Measurements from ENCODE around the gene MOB1A. TPM values are rescaled to one million over a fixed set of nuclear protein-coding genes. Genes with fewer than 3 reads are reported as not detected.

MOB1A gene
- total RNA-seq, 1 experiment from 2014 or later = 132 TPM

DNA sequence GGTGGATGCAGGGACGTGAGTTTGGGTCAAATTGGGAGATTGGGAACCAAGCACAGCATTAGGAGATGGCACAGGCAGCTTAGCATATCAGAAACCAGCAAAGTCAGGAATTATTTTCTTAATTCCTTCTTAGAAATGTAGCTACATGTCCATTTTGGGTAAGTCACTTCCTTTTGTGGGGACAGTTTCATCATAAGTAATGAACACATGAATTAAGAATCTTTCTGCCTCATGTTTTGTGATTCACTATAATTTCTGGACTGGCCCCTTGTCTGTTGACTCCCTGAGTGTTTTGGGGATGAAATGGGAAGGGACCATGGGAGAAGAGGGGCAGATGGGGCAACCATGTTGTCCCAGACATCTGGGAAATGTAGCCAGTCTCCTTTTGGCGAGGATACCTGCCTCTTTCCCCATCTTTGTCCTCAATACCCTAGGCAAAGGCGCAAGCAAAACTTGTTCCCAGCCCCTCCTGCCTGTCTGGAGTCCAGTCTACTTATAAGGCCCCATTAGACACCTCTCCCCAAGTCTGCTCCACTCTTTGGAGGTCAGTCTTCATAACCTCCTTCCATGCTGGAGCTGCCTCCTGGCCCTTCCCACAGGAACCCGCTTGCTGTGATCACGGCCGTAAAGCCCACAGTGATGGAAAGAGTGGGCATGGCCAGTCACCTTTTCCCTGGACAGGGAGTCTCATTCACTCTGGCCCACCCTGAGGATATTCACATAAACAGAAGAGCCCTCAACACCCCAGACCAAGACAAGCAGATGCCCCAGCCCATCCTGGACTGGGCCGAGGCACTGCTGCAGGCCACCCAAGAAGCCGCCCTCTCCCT, 45.5 kb upstream of the MOB1A start:
- H3K79me2 ChIP-seq (ENCODE audit: insufficient read depth, low read length) = no peaks in the 10 kb centered on the region
- ATAC-seq (0 out of 2 replicates have a peak, but pooled peaks have one; percentile 10), DNase-seq (ENCODE audit: low read depth, low spot score) (no peak)
- no peak overlapping the region for H3K27ac ChIP-seq (ENCODE audit: low read depth, low read length)
- 0 out of 2 replicates have a peak, but pooled peaks cover under 1% of the 10 kb centered on the region for H4K20me1 ChIP-seq (ENCODE audit: insufficient read depth)
- intact Hi-C loops (cut with micrococcal nuclease) = no loop called here
- no peak overlapping the region for H3K4me2 ChIP-seq (ENCODE audit: low read length)
- no peaks in the 10 kb centered on the region for H3K27me3 ChIP-seq (ENCODE audit: insufficient read depth, low read length)
- ChIA-PET POLR2A (no interaction called here), CTCF (no interaction called here), RAD21 (ENCODE audit: low non-redundant PET in 1 of 2, low total read pairs in 2 of 2, uncharacterized antibody in 2 of 2, unreplicated experiment in 2 of 2) (no interaction called here)
- no peaks in the 10 kb centered on the region for H3K9me3 ChIP-seq (ENCODE audit: control insufficient read depth in 1 of 2, insufficient read depth in 1 of 2, low read depth in 1 of 2, low read length in 2 of 2)
- H3K4me1 ChIP-seq (ENCODE audit: control insufficient read depth in 1 of 2, insufficient read depth in 2 of 2, low read length in 2 of 2) = 0 out of 4 replicates have a peak, but pooled peaks cover 0 to 6% of the 10 kb centered on the region in 2 experiments
- no TSS peak for BruUV-seq (replicated peaks)
- peaks cover 3% of the 10 kb centered on the region in 2 experiments; a peak in 2 of 4 replicates for H3K36me3 ChIP-seq (ENCODE audit: control insufficient read depth in 1 of 2, insufficient read depth in 2 of 2, low read length in 2 of 2)
- H2AFZ ChIP-seq (ENCODE audit: low read depth, low read length, poor library complexity, severe bottlenecking) = no peak overlapping the region
- TF ChIP-seq EZH2phosphoT487 (IDR thresholded peaks at IDR 0.05; ENCODE audit: borderline replicate concordance) = no peak
- TF ChIP-seq ELF1 (IDR thresholded peaks at IDR 0.05; ENCODE audit: borderline replicate concordance, low read depth) = no peak
- TF ChIP-seq JUND (IDR thresholded peaks at IDR 0.05) = peak; percentile 5; the same call in 1 of the 2 replicates
- peak; percentile 36 for TF ChIP-seq POLR2AphosphoS5 (IDR thresholded peaks at IDR 0.05; ENCODE audit: low read depth, low read length)
- H3K9ac ChIP-seq (ENCODE audit: low read length) = no peak overlapping the region
- H3K4me3 ChIP-seq (replicated peaks in 1 of 2; ENCODE audit: low read depth in 1 of 2, low read length in 2 of 2) = no peak overlapping the region
- no peaks in the 10 kb centered on the region for H3K9me2 ChIP-seq (ENCODE audit: insufficient read depth)

DNA sequence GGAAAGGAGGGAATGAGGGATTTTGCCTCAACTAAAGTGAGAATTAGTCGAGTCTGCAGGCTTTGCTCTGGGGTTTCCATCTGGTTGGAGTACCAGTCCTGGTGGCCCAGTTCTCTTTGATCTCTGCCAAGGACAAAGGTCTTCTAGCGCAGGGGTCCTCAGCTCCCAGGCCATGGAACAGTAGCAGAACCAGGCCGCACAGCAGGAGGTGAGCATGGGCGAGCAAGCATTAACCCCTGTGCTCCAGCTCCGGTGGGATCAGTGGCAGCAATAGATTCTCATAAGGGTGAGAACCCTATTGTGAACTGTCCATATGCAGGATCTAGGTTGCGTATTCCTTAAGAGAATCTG, 43.6 kb upstream of the MOB1A start:
- Histone ChIP-seq H3K4me2 (ENCODE audit: low read length) (no peak overlapping the region), H3K36me3 (ENCODE audit: control insufficient read depth in 1 of 2, insufficient read depth in 2 of 2, low read length in 2 of 2) (peaks cover 9 to 16% of the 10 kb centered on the region in 2 experiments; a peak in 2 of 4 replicates), H2AFZ (ENCODE audit: low read depth, low read length, poor library complexity, severe bottlenecking) (no peak overlapping the region), H3K27ac (ENCODE audit: low read depth, low read length) (no peak overlapping the region), H3K9me2 (ENCODE audit: insufficient read depth) (no peaks in the 10 kb centered on the region), H3K9me3 (ENCODE audit: control insufficient read depth in 1 of 2, insufficient read depth in 1 of 2, low read depth in 1 of 2, low read length in 2 of 2) (no peaks in the 10 kb centered on the region), H3K79me2 (ENCODE audit: insufficient read depth, low read length) (no peaks in the 10 kb centered on the region), H3K4me3 (replicated peaks in 1 of 2; ENCODE audit: low read depth in 1 of 2, low read length in 2 of 2) (no peak overlapping the region), H3K27me3 (ENCODE audit: insufficient read depth, low read length) (no peaks in the 10 kb centered on the region), H3K4me1 (ENCODE audit: control insufficient read depth in 1 of 2, insufficient read depth in 2 of 2, low read length in 2 of 2) (0 out of 4 replicates have a peak, but pooled peaks cover 0 to 6% of the 10 kb centered on the region in 2 experiments), H3K9ac (ENCODE audit: low read length) (no peak overlapping the region), H4K20me1 (ENCODE audit: insufficient read depth) (peaks cover 10% of the 10 kb centered on the region; the same call in 1 of the 2 replicates)
- no peak for DNase-seq (ENCODE audit: low read depth, low spot score)
- TF ChIP-seq ZFX (IDR thresholded peaks at IDR 0.05) = no peak
- 0 out of 2 replicates have a peak, but pooled peaks have one; percentile 13 for TF ChIP-seq FOSL1 (IDR thresholded peaks at IDR 0.05; ENCODE audit: low read depth)
- CTCF ChIA-PET = no interaction called here
- ATAC-seq = no peak
- RAD21 ChIA-PET (ENCODE audit: low non-redundant PET in 1 of 2, low total read pairs in 2 of 2, uncharacterized antibody in 2 of 2, unreplicated experiment in 2 of 2) = no interaction called here
- intact Hi-C loops (cut with micrococcal nuclease) = no loop called here
- BruUV-seq (replicated peaks) = no TSS peak
- POLR2A ChIA-PET = no interaction called here
